Panc1 (cell line): ENCODE measurements around the gene SORL1. TPM values are rescaled to one million over a fixed set of nuclear protein-coding genes. Genes with fewer than 3 reads are reported as not detected.

Source experiments
- ATAC-seq: fragments of 200-7000 bp; cut with Tn5 transposase; 2 replicates; pipeline ENCODE4 v1.9.1; 2020; ENCODE audit warnings: mild to moderate bottlenecking, moderate library complexity
- BruUV-seq: library from RNA; stranded (reverse); fragments of 400-500 nt; replicated peaks from 2 replicates; lab custom pipeline; 2021; lab: Mats Ljungman, UMichigan
- CTCF ChIA-PET: fragments of 300-600 bp; sonication (Branson Sonifier 250); formaldehyde crosslinking; loops from one replicate; lab custom pipeline; 2022; ENCODE audit warnings: antibody characterized with exemption; lab: Charles Lee
- POLR2A ChIA-PET: fragments of 300-600 bp; sonication (Branson Sonifier 250); formaldehyde crosslinking; loops from one replicate; lab custom pipeline; 2022; ENCODE audit warnings: antibody characterized with exemption; lab: Charles Lee
- DNase-seq: peaks from one replicate; pipeline ENCODE4 v3.0.0-alpha.2; 2010; ENCODE audit warnings: low read depth, low spot score
- H3K27ac ChIP-seq: 2 replicates; pipeline ENCODE4 v1.5.1; 2011; ENCODE audit warnings: mild to moderate bottlenecking, low read length, inconsistent platforms
- H3K27me3 ChIP-seq: fragments of 200-500 bp; sonication (Bioruptor generic); 2 replicates; pipeline ENCODE4 v1.6.0; 2014; ENCODE audit warnings: low read length, inconsistent platforms; ENCODE audit not compliant: control insufficient read depth, insufficient read depth
- H3K36me3 ChIP-seq: fragments of 200-500 bp; sonication (Bioruptor generic); 2 replicates; pipeline ENCODE4 v1.5.1; 2014; ENCODE audit warnings: inconsistent platforms, mild to moderate bottlenecking, low read length, moderate library complexity; ENCODE audit not compliant: control insufficient read depth, insufficient read depth
- H3K4me1 ChIP-seq: 2 replicates; pipeline ENCODE4 v1.5.1; 2011; ENCODE audit warnings: inconsistent platforms, mild to moderate bottlenecking, low read length, moderate library complexity; ENCODE audit not compliant: control insufficient read depth, insufficient read depth
- H3K4me3 ChIP-seq, 2 experiments: 2 replicates each; pipeline ENCODE4 v1.5.1; 2011 to 2012; ENCODE audit warnings: low read depth in 2 of 2, low read length in 2 of 2, mild to moderate bottlenecking in 2 of 2, inconsistent platforms in 1 of 2, moderate library complexity in 1 of 2
- H3K9me3 ChIP-seq: fragments of 200-500 bp; sonication (Bioruptor generic); 2 replicates; pipeline ENCODE4 v1.5.1; 2014; ENCODE audit warnings: low read depth, mild to moderate bottlenecking, inconsistent platforms, low read length, moderate library complexity; ENCODE audit not compliant: control insufficient read depth, insufficient read depth
- POLR2AphosphoS5 ChIP-seq: IDR thresholded peaks from 2 replicates; pipeline ENCODE4 v1.6.1; 2012; ENCODE audit warnings: mild to moderate bottlenecking, low read depth, low read length, moderate library complexity
- SIN3A ChIP-seq: IDR thresholded peaks from 2 replicates; pipeline ENCODE4 v1.6.1; 2012; ENCODE audit warnings: low read depth, mild to moderate bottlenecking, low read length, moderate library complexity, borderline replicate concordance; ENCODE audit not compliant: insufficient read depth
- TCF7L2 ChIP-seq: IDR thresholded peaks from 2 replicates; pipeline ENCODE4 v1.6.1; 2011; ENCODE audit warnings: mild to moderate bottlenecking, low read depth, low read length, inconsistent platforms
- in situ Hi-C: cut with HindIII; loops from 2 replicates; pipeline ENCODE4 v1.10.0; 2016; ENCODE audit warnings: low sequenced_read_pairs, low pct_unique_long_range_greater_than_20kb
- intact Hi-C: fragments of 100-400 bp; cut with micrococcal nuclease; formaldehyde crosslinking; loops from one replicate; pipeline ENCODE4 v1.10.0; 2022; ENCODE audit not compliant: unreplicated experiment
- total RNA-seq: library from RNA; stranded (reverse); gene quantifications from one replicate; pipeline ENCODE4 v1.2.1, GENCODE V29; 2021; ENCODE audit not compliant: unreplicated experiment
- TF ChIP-seq, protein P1 (sequence below), 2 experiments: IDR thresholded peaks; 2 replicates each; pipeline ENCODE4 v1.6.1; 2011 to 2012; ENCODE audit warnings: low read depth in 2 of 2, control low read depth in 1 of 2, low read length in 1 of 2, mild to moderate bottlenecking in 1 of 2, moderate library complexity in 1 of 2; ENCODE audit not compliant: insufficient read depth in 1 of 2
- TF ChIP-seq, protein P2 (sequence below): fragments of 450-650 bp; IDR thresholded peaks from 2 replicates; pipeline ENCODE4 v1.5.1; 2017; ENCODE audit warnings: mild to moderate bottlenecking

SORL1 gene
- total RNA-seq, 1 experiment from 2014 or later, result 36.3 TPM

DNA sequence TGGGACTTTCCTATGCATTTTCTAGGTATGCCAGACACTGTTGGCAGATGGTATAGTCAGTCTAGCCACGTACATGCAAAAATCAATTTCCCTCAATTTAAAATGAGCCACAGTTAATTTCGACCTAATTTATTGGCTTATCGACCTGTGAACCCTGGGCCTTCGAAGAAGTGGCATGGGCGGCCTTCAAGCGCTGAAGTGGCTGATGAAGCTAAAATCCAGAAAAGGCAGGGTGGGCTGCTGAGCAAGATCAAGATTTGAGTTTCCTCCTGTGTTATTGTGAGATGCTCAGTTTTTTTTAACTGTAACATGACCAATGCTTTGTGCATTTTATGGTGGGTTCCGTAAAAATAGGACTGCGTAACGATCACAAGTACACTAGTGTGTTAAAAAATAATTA lies 6.4 kb downstream of the SORL1 start:
- H3K9me3 ChIP-seq, result no peaks in the 10 kb centered on the region
- ATAC-seq, result no peak
- intact Hi-C loops, result no loop called here
- in situ Hi-C loops, result no loop called here
- no peak for DNase-seq
- H3K4me3 ChIP-seq, result no peak overlapping the region
- ChIA-PET POLR2A (no interaction called here), CTCF (no interaction called here)
- BruUV-seq, result no TSS peak
- H3K27ac ChIP-seq, result no peak overlapping the region; the same call in 1 of the 2 replicates
- TF ChIP-seq POLR2AphosphoS5, result no peak
- TF ChIP-seq, protein P1, sequence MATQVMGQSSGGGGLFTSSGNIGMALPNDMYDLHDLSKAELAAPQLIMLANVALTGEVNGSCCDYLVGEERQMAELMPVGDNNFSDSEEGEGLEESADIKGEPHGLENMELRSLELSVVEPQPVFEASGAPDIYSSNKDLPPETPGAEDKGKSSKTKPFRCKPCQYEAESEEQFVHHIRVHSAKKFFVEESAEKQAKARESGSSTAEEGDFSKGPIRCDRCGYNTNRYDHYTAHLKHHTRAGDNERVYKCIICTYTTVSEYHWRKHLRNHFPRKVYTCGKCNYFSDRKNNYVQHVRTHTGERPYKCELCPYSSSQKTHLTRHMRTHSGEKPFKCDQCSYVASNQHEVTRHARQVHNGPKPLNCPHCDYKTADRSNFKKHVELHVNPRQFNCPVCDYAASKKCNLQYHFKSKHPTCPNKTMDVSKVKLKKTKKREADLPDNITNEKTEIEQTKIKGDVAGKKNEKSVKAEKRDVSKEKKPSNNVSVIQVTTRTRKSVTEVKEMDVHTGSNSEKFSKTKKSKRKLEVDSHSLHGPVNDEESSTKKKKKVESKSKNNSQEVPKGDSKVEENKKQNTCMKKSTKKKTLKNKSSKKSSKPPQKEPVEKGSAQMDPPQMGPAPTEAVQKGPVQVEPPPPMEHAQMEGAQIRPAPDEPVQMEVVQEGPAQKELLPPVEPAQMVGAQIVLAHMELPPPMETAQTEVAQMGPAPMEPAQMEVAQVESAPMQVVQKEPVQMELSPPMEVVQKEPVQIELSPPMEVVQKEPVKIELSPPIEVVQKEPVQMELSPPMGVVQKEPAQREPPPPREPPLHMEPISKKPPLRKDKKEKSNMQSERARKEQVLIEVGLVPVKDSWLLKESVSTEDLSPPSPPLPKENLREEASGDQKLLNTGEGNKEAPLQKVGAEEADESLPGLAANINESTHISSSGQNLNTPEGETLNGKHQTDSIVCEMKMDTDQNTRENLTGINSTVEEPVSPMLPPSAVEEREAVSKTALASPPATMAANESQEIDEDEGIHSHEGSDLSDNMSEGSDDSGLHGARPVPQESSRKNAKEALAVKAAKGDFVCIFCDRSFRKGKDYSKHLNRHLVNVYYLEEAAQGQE (IDR thresholded peaks at IDR 0.05; ENCODE audit: insufficient read depth in 1 of 2, low read depth in 2 of 2, low read length in 1 of 2), result no peak
- TF ChIP-seq, protein P2, sequence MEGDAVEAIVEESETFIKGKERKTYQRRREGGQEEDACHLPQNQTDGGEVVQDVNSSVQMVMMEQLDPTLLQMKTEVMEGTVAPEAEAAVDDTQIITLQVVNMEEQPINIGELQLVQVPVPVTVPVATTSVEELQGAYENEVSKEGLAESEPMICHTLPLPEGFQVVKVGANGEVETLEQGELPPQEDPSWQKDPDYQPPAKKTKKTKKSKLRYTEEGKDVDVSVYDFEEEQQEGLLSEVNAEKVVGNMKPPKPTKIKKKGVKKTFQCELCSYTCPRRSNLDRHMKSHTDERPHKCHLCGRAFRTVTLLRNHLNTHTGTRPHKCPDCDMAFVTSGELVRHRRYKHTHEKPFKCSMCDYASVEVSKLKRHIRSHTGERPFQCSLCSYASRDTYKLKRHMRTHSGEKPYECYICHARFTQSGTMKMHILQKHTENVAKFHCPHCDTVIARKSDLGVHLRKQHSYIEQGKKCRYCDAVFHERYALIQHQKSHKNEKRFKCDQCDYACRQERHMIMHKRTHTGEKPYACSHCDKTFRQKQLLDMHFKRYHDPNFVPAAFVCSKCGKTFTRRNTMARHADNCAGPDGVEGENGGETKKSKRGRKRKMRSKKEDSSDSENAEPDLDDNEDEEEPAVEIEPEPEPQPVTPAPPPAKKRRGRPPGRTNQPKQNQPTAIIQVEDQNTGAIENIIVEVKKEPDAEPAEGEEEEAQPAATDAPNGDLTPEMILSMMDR, result no peak
- TF ChIP-seq SIN3A, result no peak
- no peak for TF ChIP-seq TCF7L2
- H3K36me3 ChIP-seq, result no peaks in the 10 kb centered on the region
- no peaks in the 10 kb centered on the region for H3K27me3 ChIP-seq
- H3K4me1 ChIP-seq, result peaks cover 50% of the 10 kb centered on the region

DNA sequence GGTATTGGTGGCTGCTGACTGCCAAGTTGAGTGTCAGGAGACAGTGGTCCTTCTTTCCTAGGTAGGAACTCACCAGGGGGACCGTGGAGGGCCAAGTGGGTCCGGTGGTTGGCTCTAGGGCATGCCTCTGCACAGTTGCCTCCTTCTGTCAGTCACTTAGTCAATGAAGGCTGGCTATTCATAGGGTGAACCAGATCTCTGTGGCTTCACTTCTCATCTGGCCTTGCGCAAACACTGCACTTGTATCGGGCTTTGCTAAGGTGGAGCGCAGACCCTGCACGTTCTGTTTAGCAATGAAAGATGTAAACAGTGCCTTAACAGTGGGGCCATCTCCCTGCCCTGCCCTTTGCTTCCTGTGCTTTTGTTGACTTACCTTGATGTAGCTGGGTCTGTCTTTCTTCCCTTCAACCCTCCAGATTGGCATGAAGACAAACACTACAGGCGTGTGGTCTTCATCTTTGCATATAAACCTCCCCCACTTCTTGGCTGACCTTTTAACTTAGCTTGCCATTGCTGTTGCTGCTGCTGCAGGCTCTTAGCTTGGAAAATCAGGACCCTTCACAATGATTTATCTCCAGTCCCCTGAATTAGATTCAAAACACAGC lies 7.4 kb downstream of the SORL1 start:
- H3K27ac ChIP-seq, result peak overlapping the region; percentile 36; the same call in 1 of the 2 replicates
- TF ChIP-seq, protein P1 (IDR thresholded peaks at IDR 0.05; ENCODE audit: insufficient read depth in 1 of 2, low read depth in 2 of 2, low read length in 1 of 2), result no peak
- POLR2A ChIA-PET, result no interaction called here
- BruUV-seq, result no TSS peak
- no peaks in the 10 kb centered on the region for H3K9me3 ChIP-seq
- in situ Hi-C loops (no loop called here), intact Hi-C loops (no loop called here)
- peaks cover 52% of the 10 kb centered on the region for H3K4me1 ChIP-seq
- no peaks in the 10 kb centered on the region for H3K27me3 ChIP-seq
- H3K36me3 ChIP-seq, result no peaks in the 10 kb centered on the region
- no peak overlapping the region for H3K4me3 ChIP-seq
- ATAC-seq, result no peak
- CTCF ChIA-PET, result no interaction called here
- no peak for DNase-seq
